OCI-LY1 (cell line): ENCODE results near the gene NEUROD4.

Experiments
- H2AFZ ChIP-seq: fragments of 200-600 bp; sonication (generic), shearing (Covaris generic); 2 replicates; pipeline ENCODE4 v1.6.0; 2014; ENCODE audit warnings: antibody characterized with exemption, mild to moderate bottlenecking, low read length
- H3F3A ChIP-seq: fragments of 200-600 bp; sonication (generic), shearing (Covaris generic); 2 replicates; pipeline ENCODE4 v1.6.0; 2014; ENCODE audit warnings: mild to moderate bottlenecking, antibody characterized with exemption, low read length, moderate library complexity; ENCODE audit not compliant: insufficient read depth
- H3K27ac ChIP-seq: fragments of 200-600 bp; sonication (generic); 2 replicates; pipeline ENCODE4 v1.5.1; 2014; ENCODE audit warnings: low read length, mixed run types, mild to moderate bottlenecking, low read depth; ENCODE audit not compliant: poor library complexity, severe bottlenecking
- H3K27me3 ChIP-seq: fragments of 200-600 bp; sonication (generic); 2 replicates; pipeline ENCODE4 v1.6.0; 2014; ENCODE audit warnings: antibody characterized with exemption, mild to moderate bottlenecking, low read length, moderate library complexity; ENCODE audit not compliant: insufficient read depth
- H3K36me3 ChIP-seq: fragments of 200-600 bp; sonication (generic); 2 replicates; pipeline ENCODE4 v1.6.1; 2014; ENCODE audit warnings: mild to moderate bottlenecking, antibody characterized with exemption, low read length, moderate library complexity, mixed read lengths; ENCODE audit not compliant: insufficient read depth
- H3K4me1 ChIP-seq: fragments of 200-600 bp; sonication (generic); 2 replicates; pipeline ENCODE4 v1.5.1; 2014; ENCODE audit warnings: mild to moderate bottlenecking, low read length, moderate library complexity; ENCODE audit not compliant: insufficient read depth, severe bottlenecking
- H3K4me2 ChIP-seq: fragments of 200-600 bp; sonication (generic), shearing (Covaris generic); 2 replicates; pipeline ENCODE4 v1.6.1; 2014; ENCODE audit warnings: low read length
- H3K4me3 ChIP-seq: fragments of 200-600 bp; sonication (generic); 2 replicates; pipeline ENCODE4 v1.5.1; 2014; ENCODE audit warnings: low read length, low read depth, mild to moderate bottlenecking, mixed read lengths; ENCODE audit not compliant: poor library complexity, severe bottlenecking
- H3K79me2 ChIP-seq: fragments of 200-600 bp; shearing (Covaris generic); 2 replicates; pipeline ENCODE4 v1.6.1; 2016; ENCODE audit warnings: mixed run types, low read length, mixed read lengths; ENCODE audit not compliant: insufficient read depth
- H3K9ac ChIP-seq: fragments of 200-600 bp; sonication (generic), shearing (Covaris generic); 2 replicates; pipeline ENCODE4 v1.6.1; 2014; ENCODE audit warnings: mild to moderate bottlenecking, low read length, mixed read lengths
- H3K9me2 ChIP-seq: fragments of 200-600 bp; sonication (generic), shearing (Covaris generic); 2 replicates; pipeline ENCODE4 v1.6.1; 2014; ENCODE audit warnings: low read depth, mild to moderate bottlenecking, low read length, mixed read lengths
- H3K9me3 ChIP-seq: fragments of 200-600 bp; shearing (Covaris generic); 2 replicates; pipeline ENCODE4 v1.6.1; 2014; ENCODE audit warnings: low read length, mixed read lengths
- H4K20me1 ChIP-seq: fragments of 200-600 bp; sonication (generic), shearing (Covaris generic); 2 replicates; pipeline ENCODE4 v1.6.0; 2016; ENCODE audit warnings: mild to moderate bottlenecking, low read length; ENCODE audit not compliant: insufficient read depth
- EZH2 ChIP-seq: fragments of 200-600 bp; sonication (generic), shearing (Covaris generic); IDR thresholded peaks from 2 replicates; pipeline ENCODE4 v1.8.0; 2017; ENCODE audit warnings: borderline replicate concordance, mixed run types, mild to moderate bottlenecking, antibody characterized with exemption, low read length, moderate library complexity, mixed read lengths
- TF ChIP-seq, protein P1 (sequence below): fragments of 200-600 bp; sonication (generic), shearing (Covaris generic); IDR thresholded peaks from 2 replicates; pipeline ENCODE4 v1.5.1; 2017; ENCODE audit warnings: mild to moderate bottlenecking, antibody characterized with exemption, low read length, moderate library complexity, mixed read lengths

The NEUROD4 gene

DNA sequence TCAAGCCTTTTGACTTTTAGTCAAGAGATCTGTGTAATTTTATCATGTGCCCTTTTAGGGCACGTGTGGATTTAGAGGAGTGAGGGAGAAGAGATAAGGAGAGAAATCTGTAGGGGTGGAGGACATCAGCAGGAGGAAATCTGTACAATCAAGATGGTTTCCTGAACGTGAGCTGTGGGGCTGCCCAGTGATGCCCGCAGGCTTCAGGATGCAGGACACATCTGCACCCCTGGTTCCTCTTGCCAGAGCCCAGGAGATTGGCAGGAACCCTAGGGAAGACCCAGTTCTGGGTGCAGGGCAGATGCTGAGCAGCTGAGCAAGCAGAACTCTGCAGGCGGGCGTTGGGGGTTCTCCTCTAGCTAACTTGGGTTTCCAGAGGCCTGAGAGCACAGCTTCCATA is 23.6 kb upstream of the NEUROD4 start:
- Histone ChIP-seq H3K4me3 (no peak overlapping the region), H3K27ac (no peak overlapping the region), H3K27me3 (no peaks in the 10 kb centered on the region), H3K9ac (no peak overlapping the region), H3K9me3 (no peaks in the 10 kb centered on the region), H3K79me2 (no peaks in the 10 kb centered on the region), H2AFZ (no peak overlapping the region), H3F3A (peaks cover 3% of the 10 kb centered on the region; the same call in 1 of the 2 replicates), H4K20me1 (no peaks in the 10 kb centered on the region), H3K36me3 (peaks cover 8% of the 10 kb centered on the region; the same call in 1 of the 2 replicates), H3K9me2 (no peaks in the 10 kb centered on the region), H3K4me2 (no peak overlapping the region), H3K4me1 (peaks cover 39% of the 10 kb centered on the region)
- TF ChIP-seq EZH2 = no peak
- TF ChIP-seq, protein P1, sequence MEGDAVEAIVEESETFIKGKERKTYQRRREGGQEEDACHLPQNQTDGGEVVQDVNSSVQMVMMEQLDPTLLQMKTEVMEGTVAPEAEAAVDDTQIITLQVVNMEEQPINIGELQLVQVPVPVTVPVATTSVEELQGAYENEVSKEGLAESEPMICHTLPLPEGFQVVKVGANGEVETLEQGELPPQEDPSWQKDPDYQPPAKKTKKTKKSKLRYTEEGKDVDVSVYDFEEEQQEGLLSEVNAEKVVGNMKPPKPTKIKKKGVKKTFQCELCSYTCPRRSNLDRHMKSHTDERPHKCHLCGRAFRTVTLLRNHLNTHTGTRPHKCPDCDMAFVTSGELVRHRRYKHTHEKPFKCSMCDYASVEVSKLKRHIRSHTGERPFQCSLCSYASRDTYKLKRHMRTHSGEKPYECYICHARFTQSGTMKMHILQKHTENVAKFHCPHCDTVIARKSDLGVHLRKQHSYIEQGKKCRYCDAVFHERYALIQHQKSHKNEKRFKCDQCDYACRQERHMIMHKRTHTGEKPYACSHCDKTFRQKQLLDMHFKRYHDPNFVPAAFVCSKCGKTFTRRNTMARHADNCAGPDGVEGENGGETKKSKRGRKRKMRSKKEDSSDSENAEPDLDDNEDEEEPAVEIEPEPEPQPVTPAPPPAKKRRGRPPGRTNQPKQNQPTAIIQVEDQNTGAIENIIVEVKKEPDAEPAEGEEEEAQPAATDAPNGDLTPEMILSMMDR = no peak

DNA sequence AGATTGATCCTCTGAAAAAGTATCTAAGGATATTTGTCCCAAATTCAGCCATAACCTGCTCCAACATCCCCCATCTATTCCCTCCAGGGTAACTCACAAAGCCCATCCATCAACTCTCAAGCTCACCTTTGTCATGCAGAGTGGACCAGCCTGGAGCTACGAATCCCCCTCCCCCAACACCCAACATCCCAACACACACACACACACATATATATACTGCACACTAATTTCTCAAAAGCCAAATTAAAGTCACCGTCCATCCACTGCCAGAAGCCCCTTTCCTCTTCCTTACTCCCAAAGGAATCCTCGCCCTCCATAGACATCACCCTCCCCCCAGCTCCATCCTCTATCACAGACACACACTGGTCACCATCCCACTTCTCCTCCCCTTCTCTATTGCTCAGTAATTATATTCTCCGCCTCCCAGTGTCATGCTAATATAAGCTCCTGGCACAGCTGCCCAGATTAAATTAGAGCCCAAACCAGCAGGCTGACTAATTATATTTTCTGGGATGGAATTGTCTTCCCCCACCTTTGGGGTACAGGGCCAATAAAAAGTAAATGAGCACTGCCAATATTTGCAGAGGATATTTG is 21.7 kb upstream of the NEUROD4 start:
- no peaks in the 10 kb centered on the region for H3K27me3 ChIP-seq
- no peaks in the 10 kb centered on the region for H4K20me1 ChIP-seq
- no peak for TF ChIP-seq EZH2
- TF ChIP-seq, protein P1 = no peak
- H3K4me2 ChIP-seq = no peak overlapping the region
- H3K4me3 ChIP-seq = no peak overlapping the region
- no peaks in the 10 kb centered on the region for H3K9me2 ChIP-seq
- H3K9me3 ChIP-seq = no peaks in the 10 kb centered on the region
- no peak overlapping the region for H3K9ac ChIP-seq
- H3K79me2 ChIP-seq = no peaks in the 10 kb centered on the region
- no peak overlapping the region for H3K27ac ChIP-seq
- no peaks in the 10 kb centered on the region for H3F3A ChIP-seq
- no peak overlapping the region for H2AFZ ChIP-seq
- peaks cover 28% of the 10 kb centered on the region for H3K4me1 ChIP-seq
- H3K36me3 ChIP-seq = peaks cover 8% of the 10 kb centered on the region; the same call in 1 of the 2 replicates

DNA sequence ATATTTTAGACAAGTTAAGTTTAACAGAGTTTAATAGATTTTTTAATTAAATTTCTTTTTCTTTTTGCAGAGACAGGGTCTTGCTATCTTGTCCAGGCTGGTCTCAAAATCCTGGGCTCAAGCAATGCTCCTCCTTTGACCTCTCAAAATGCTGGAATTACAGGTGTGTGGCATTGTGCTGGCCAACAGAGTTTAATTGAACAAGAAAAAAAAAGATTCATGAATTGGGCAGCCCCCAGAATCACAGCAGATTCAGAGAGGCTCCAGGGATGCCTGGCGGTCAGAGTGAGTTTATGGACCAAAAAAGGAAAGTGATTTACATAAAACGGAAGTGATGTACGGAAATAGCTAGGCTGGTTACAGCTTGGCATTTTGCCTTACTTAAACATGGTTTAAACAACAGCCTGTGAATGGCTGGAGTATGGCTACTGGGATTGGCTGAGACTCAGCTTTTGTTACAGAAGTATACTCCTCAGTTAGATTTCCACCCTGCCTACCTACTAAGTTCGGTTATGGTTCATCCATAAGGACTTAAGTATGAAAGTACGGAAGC is 20.7 kb upstream of the NEUROD4 start:
- no peak overlapping the region for H3K4me2 ChIP-seq

More for the DNA sequence above, 20.7 kb upstream of the NEUROD4 start:
- Histone ChIP-seq H3K36me3 (peaks cover 8% of the 10 kb centered on the region; the same call in 1 of the 2 replicates), H4K20me1 (no peaks in the 10 kb centered on the region), H3K9me3 (no peaks in the 10 kb centered on the region), H3K9me2 (no peaks in the 10 kb centered on the region), H2AFZ (no peak overlapping the region), H3K4me3 (no peak overlapping the region), H3K4me1 (peaks cover 25% of the 10 kb centered on the region), H3F3A (no peaks in the 10 kb centered on the region), H3K79me2 (no peaks in the 10 kb centered on the region), H3K27ac (no peak overlapping the region), H3K9ac (no peak overlapping the region), H3K27me3 (no peaks in the 10 kb centered on the region)
- TF ChIP-seq, protein P1 = no peak
- no peak for TF ChIP-seq EZH2
